ENCODE measurements around the gene WNK2. TPM values are rescaled to one million over a fixed set of nuclear protein-coding genes. Genes with fewer than 3 reads are reported as not detected.

WNK2 gene
- total RNA-seq (10 to 100 TPM; 35.5 to 58.8 (median 43.0) TPM), polyA plus RNA-seq (10 to 100 TPM in 2 of 3 donors, 1 to 10 TPM in 1; 8.1 to 22.5 (median 11.9) TPM)
- long read RNA-seq, donor 1, partial matches to known transcripts: 12 of 17 reads
- long read RNA-seq, donor 1, other reads (novel, unspliced or antisense): 5 of 17 reads
- long read RNA-seq, donor 2, partial matches to known transcripts: 46 of 73 reads
- long read RNA-seq, donor 2, other reads (novel, unspliced or antisense): 26 of 73 reads

GRCh38 chr9:93183663-93184431 lies at the start of gene WNK2:
Gene WNK2, plus strand, starts transcription at chr9:93184139. Its CDS starts 791 bp downstream, at chr9:93184930.
- WGBS, 3 donors: 1 to 2% (median 1%) methylated on average over 56 to 82 of the region's 82 CpGs
- Histone ChIP-seq H3K4me1 (peaks cover 32% of the 10 kb centered on the region), H3K9me3 (no peaks in the 10 kb centered on the region), H3K4me3 (peak within 1 kb of the TSS; percentile 77), H3K27me3 (ENCODE audit: insufficient read depth in 3 of 3, low read length in 2 of 3) (no peaks in the 10 kb centered on the region), H3K27ac (peak within 1 kb of the TSS; percentile 67), H3K36me3 (ENCODE audit: insufficient read depth in 1 of 2, low read depth in 1 of 2) (no peaks in the 10 kb centered on the region)
- DNase-seq: peak in 1 of 2 donors; percentile 34
- ATAC-seq: peak; percentile 78 to 83 (median 78)
- intact Hi-C loops (cut with DNase I): no loop called here
- TF ChIP-seq CTCF (IDR thresholded peaks at IDR 0.05): no peak

- H3K36me3 ChIP-seq (ENCODE audit: insufficient read depth in 1 of 2, low read depth in 1 of 2): no peaks in the 10 kb centered on the region
- WGBS, 3 donors: 65 to 80% (median 69%) methylated on average over 14 of the region's 14 CpGs
- DNase-seq: peak in 1 of 2 donors; percentile 54
- ATAC-seq: peak in 2 of 4 donors; percentile 0
- H3K27me3 ChIP-seq (ENCODE audit: insufficient read depth in 3 of 3, low read length in 2 of 3): no peaks in the 10 kb centered on the region
- TF ChIP-seq CTCF (IDR thresholded peaks at IDR 0.05): no peak
- H3K4me3 ChIP-seq: peak overlapping the region; percentile 97
- intact Hi-C loops (cut with DNase I): no loop called here
- peak overlapping the region; percentile 98 for H3K27ac ChIP-seq
- H3K9me3 ChIP-seq: no peaks in the 10 kb centered on the region
- peaks cover 38% of the 10 kb centered on the region for H3K4me1 ChIP-seq
Observed at GRCh38 chr9:93134740-93135444, 49.0 kb upstream of the WNK2 start.

GRCh38 chr9:93136011-93136440 lies 47.9 kb upstream of the WNK2 start:
- Histone ChIP-seq H3K9me3 (no peaks in the 10 kb centered on the region), H3K27ac (peak overlapping the region; percentile 98), H3K27me3 (ENCODE audit: insufficient read depth in 3 of 3, low read length in 2 of 3) (no peaks in the 10 kb centered on the region), H3K4me1 (peaks cover 32% of the 10 kb centered on the region), H3K4me3 (peak overlapping the region; percentile 49), H3K36me3 (ENCODE audit: insufficient read depth in 1 of 2, low read depth in 1 of 2) (no peaks in the 10 kb centered on the region)
- 19 to 23% (median 21%) methylated on average over 11 of the region's 11 CpGs for WGBS, 3 donors
- no peak for TF ChIP-seq CTCF (IDR thresholded peaks at IDR 0.05)
- DNase-seq: peak in 1 of 2 donors; percentile 69
- intact Hi-C loops (cut with DNase I): no loop called here
- peak; percentile 22 to 63 (median 38) for ATAC-seq

- Histone ChIP-seq H3K27me3 (ENCODE audit: insufficient read depth in 3 of 3, low read length in 2 of 3) (no peaks in the 10 kb centered on the region), H3K4me3 (no peak overlapping the region), H3K27ac (no peak overlapping the region), H3K9me3 (no peaks in the 10 kb centered on the region), H3K36me3 (ENCODE audit: insufficient read depth in 1 of 2, low read depth in 1 of 2) (no peaks in the 10 kb centered on the region), H3K4me1 (peaks cover 20% of the 10 kb centered on the region)
- ATAC-seq (no peak), DNase-seq (peak; percentile 16 to 59)
- WGBS, 3 donors: 85 to 93% (median 86%) methylated on average over 11 of the region's 11 CpGs
- intact Hi-C loops (cut with DNase I): no loop called here
- TF ChIP-seq CTCF (IDR thresholded peaks at IDR 0.05): no peak
Observed at GRCh38 chr9:93137362-93137761, 46.6 kb upstream of the WNK2 start.

All from psoas muscle (tissue), 8 donors.